Tibial artery (tissue), 4 donors: Measurements from ENCODE around the gene GID8.

Experiments
- DNase-seq, 2 donors: peaks; one replicate each; pipeline ENCODE4 v3.0.0-alpha.2; 2019
- H3K27ac ChIP-seq, 2 donors: fragments of 200-600 bp; sonication (generic) in 1 of 2; 1 replicate in 1 of 2; 2 replicates in 1 of 2; pipeline ENCODE4 v1.5.1; 2018 to 2019; ENCODE audit warnings: mild to moderate bottlenecking in 1 of 2
- H3K27me3 ChIP-seq, 2 donors: fragments of 200-600 bp; sonication (generic) in 1 of 2; one replicate each; pipeline versions ENCODE4 v1.5.1 to v1.6.0; 2016 to 2019
- H3K36me3 ChIP-seq, 3 donors: fragments of 200-600 bp; sonication (generic) in 2 of 3; one replicate each; pipeline ENCODE4 v1.5.1; 2016 to 2019; ENCODE audit warnings: mild to moderate bottlenecking in 2 of 3
- H3K4me1 ChIP-seq, 4 donors: fragments of 200-600 bp; sonication (generic) in 2 of 4; 1 replicate in 3 of 4; 2 replicates in 1 of 4; pipeline ENCODE4 v1.5.1; 2016 to 2019
- H3K4me3 ChIP-seq, 2 donors: fragments of 200-600 bp; sonication (generic) in 1 of 2; 1 replicate in 1 of 2; 2 replicates in 1 of 2; pipeline ENCODE4 v1.5.1; 2018 to 2019; ENCODE audit warnings: mild to moderate bottlenecking in 2 of 2
- H3K9me3 ChIP-seq, 3 donors: fragments of 200-600 bp; sonication (generic) in 1 of 3; one replicate each; pipeline ENCODE4 v1.5.1; 2016 to 2019
- intact Hi-C: fragments of 100-400 bp; cut with DNase I; formaldehyde crosslinking; loops from one replicate; pipeline ENCODE4 v1.15.0; 2023; ENCODE audit warnings: low total_unique reads
- TF ChIP-seq, protein P1 (sequence below), 2 experiments: fragments of 200-600 bp in 1 of 2; fragments of 450-650 bp in 1 of 2; IDR thresholded peaks; one replicate each; pipeline ENCODE4 v1.5.1; 2017 to 2019; ENCODE audit warnings: antibody characterized with exemption in 2 of 2, mild to moderate bottlenecking in 1 of 2, moderate library complexity in 1 of 2

Gene GID8

DNA sequence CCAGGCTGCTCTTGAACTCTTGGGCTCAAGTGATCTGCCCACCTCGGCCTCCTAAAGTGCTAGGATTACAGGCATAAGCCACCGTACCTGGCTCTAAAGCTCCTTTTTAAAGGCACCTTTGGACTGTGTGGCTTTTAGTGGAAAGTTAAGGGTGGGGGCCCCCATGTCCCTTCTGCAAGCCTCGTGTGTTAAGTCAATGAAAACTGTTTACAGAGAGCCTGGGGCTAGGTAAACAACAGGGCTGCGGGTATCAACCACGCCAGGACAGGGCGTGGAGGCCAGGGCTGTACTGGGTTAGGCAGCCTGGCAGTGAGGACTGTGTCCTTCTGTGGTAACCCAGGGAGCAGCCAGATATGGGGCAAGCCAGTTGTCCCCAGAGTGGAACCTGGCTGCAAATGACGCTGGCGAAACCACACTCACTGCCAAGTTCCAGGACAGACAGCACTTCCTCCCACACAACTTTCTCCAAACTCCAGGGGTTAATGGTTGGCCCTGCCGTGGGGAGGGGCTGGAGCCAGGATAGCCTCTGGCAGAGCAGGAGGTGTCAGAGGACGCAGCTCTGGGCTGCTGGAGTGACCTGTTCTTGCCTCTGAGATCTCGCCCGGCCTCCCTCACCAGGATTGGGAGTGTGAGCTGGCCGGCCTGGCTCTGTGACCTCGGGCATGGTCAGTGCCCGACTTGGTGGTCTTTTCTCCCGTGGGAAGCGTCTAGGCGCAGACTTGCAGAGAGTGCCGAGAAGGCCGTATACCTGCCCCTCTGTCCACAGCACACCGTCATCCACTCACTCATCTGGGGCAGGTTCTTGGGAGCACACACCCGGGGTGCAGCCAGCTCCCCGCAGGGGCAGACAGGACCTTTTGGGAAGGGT lies 17.8 kb downstream of the GID8 start:
- TF ChIP-seq, protein P1, sequence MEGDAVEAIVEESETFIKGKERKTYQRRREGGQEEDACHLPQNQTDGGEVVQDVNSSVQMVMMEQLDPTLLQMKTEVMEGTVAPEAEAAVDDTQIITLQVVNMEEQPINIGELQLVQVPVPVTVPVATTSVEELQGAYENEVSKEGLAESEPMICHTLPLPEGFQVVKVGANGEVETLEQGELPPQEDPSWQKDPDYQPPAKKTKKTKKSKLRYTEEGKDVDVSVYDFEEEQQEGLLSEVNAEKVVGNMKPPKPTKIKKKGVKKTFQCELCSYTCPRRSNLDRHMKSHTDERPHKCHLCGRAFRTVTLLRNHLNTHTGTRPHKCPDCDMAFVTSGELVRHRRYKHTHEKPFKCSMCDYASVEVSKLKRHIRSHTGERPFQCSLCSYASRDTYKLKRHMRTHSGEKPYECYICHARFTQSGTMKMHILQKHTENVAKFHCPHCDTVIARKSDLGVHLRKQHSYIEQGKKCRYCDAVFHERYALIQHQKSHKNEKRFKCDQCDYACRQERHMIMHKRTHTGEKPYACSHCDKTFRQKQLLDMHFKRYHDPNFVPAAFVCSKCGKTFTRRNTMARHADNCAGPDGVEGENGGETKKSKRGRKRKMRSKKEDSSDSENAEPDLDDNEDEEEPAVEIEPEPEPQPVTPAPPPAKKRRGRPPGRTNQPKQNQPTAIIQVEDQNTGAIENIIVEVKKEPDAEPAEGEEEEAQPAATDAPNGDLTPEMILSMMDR (IDR thresholded peaks at IDR 0.05), result no peak
- DNase-seq, result no peak
- Histone ChIP-seq H3K4me1 (peaks cover 0 to 33% (median 26%) of the 10 kb centered on the region in 4 donors), H3K27ac (no peak overlapping the region), H3K36me3 (peaks cover 0 to 2% (median under 1%) of the 10 kb centered on the region in 3 donors), H3K9me3 (no peaks in the 10 kb centered on the region), H3K4me3 (no peak overlapping the region), H3K27me3 (no peaks in the 10 kb centered on the region)
- intact Hi-C loops, result no loop called here

DNA sequence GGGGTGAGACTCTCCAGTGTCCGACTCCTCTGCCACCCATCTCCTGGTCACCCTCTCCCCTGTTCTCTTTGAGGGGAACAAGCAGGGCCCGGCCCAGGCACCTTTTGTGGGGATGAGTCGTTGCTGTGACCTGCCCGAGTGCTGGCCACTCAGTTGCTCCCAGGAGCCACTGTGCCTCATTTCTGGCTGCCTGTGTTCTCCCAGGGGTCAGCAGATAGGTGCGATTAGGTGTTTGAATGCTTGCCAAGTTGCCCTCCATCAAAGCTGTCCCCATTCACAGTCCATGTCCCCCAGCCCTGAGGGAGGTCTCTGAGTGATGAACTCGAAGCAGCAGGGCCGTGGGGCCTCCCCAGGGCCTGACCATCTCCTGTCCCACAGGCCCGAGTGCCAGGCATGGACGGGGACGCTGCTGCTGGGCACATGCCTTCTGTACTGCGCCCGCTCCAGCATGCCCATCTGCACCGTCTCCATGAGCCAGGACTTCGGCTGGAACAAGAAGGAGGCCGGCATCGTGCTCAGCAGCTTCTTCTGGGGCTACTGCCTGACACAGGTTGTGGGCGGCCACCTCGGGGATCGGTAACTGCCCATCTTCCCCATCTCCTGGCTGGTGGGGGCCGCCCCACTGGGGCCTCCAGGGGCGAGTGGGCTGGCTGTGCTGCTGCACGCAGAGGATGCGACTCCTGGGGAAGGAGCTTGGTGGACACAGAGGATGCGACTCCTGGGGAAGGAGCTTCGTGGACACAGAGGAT lies 18.6 kb downstream of the GID8 start:
- peaks cover 0 to 33% (median 26%) of the 10 kb centered on the region in 4 donors for H3K4me1 ChIP-seq
- DNase-seq, result no peak
- H3K27ac ChIP-seq, result no peak overlapping the region
- H3K27me3 ChIP-seq, result no peaks in the 10 kb centered on the region
- H3K36me3 ChIP-seq, result no peaks in the 10 kb centered on the region
- H3K4me3 ChIP-seq, result no peak overlapping the region
- TF ChIP-seq, protein P1 (IDR thresholded peaks at IDR 0.05), result no peak
- intact Hi-C loops, result no loop called here
- H3K9me3 ChIP-seq, result no peaks in the 10 kb centered on the region

DNA sequence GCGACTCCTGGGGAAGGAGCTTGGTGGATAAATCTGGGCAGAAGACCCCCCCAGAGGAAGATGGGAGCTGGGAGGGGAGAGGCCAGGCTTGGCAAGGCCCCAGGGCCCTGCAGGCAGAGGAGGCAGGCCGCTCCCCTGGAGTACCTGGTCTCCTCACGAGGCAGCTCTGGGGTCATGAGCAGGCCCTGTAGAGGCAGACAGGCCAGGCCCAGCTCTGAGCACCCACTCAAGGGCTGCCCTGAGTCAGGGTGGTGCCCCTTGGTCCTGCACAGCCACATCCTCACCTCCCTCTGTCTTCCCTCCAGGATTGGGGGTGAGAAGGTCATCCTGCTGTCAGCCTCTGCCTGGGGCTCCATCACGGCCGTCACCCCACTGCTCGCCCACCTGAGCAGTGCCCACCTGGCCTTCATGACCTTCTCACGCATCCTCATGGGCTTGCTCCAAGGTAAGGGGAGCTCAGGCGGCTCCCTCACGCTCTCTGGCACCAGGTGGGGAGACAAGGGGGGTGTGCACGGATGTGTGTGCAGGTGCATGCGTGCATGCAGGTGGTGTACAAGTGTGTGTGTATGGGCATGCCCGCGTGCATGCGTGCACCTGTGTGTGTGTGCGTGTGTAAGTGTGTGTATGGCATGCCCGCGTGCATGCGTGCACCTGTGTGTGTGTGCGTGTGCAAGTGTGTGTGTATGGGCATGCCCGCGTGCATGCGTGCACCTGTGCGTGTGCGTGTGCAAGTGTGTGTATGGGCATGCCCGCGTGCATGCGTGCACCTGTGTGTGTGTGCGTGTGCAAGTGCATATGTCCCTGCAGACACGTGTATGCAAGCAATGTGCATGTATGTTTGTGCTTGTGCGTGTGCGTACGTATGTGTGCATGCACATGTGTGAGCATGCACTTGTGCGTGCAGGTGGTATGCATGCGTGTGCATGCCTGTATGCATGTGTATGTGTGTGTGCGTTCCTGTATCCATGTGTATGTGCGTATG lies 19.5 kb downstream of the GID8 start:
- Histone ChIP-seq H3K27ac (no peak overlapping the region), H3K36me3 (no peaks in the 10 kb centered on the region), H3K27me3 (no peaks in the 10 kb centered on the region), H3K9me3 (no peaks in the 10 kb centered on the region), H3K4me3 (no peak overlapping the region), H3K4me1 (peaks cover 0 to 29% (median 22%) of the 10 kb centered on the region in 4 donors)
- TF ChIP-seq, protein P1 (IDR thresholded peaks at IDR 0.05), result no peak
- DNase-seq, result no peak
- intact Hi-C loops, result no loop called here

DNA sequence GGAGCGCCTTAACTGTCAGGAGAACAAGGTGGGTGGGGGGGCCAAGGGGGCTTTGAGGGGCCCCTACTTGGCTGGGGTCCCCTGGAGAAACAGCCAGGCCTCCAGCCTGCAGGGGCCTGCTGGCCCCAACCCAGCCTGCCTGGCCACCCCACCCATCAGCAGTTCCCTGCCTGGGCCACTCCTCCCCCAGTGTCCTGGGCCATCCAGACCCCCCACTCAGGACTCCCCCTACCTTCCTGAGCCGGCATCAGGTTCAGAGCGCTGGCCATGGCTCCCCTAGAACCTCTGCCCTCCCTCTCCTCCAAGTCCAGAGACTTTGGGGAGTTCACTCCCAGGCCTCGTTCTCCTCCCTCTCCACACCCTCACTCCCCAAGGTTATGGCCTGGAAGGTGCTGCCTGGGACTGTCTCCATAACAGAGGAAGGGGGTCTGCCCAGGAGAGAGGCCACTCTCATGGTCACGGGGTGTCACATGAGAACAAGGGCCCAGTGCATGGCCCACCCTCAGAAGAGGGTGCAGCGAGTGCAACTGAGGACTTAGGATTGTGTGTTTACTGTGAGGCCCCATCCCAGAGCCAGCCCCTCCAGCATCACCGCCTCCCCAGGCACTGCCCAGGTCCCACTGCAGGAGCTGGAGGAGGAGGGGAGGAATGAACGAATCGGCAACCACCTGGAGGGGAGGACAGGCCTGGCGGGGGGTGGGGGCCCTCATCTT lies 20.6 kb downstream of the GID8 start:
- no peaks in the 10 kb centered on the region for H3K9me3 ChIP-seq
- H3K4me1 ChIP-seq, result peaks cover 0 to 18% (median 11%) of the 10 kb centered on the region in 4 donors
- DNase-seq, result no peak
- intact Hi-C loops, result no loop called here
- H3K36me3 ChIP-seq, result peaks cover 0 to 10% (median 4%) of the 10 kb centered on the region in 3 donors
- H3K27me3 ChIP-seq, result no peaks in the 10 kb centered on the region
- no peak overlapping the region for H3K4me3 ChIP-seq
- no peak overlapping the region for H3K27ac ChIP-seq
- TF ChIP-seq, protein P1 (IDR thresholded peaks at IDR 0.05), result no peak
